ENCODE data around the gene VKORC1. TPM values are rescaled to one million over a fixed set of nuclear protein-coding genes. Genes with fewer than 3 reads are reported as not detected.

The VKORC1 gene
- total and polyA plus RNA-seq, 2 of the 8 experiments (the other 6 are each of a cell fraction or from before 2014, with no cell fraction given), result 84.1 to 483 TPM

- Histone ChIP-seq H3K36me3 (ENCODE audit: control insufficient read depth in 2 of 4, insufficient read depth in 4 of 4, low read length in 3 of 4) (peaks cover 5 to 31% (median 23%) of the 10 kb centered on the region in 4 experiments; a peak in 7 of 8 replicates), H3K23me2 (ENCODE audit: low read depth, low read length) (peaks cover 7% of the 10 kb centered on the region; the same call in 1 of the 2 replicates), H3K9ac (replicated peaks in 1 of 4; ENCODE audit: extremely low read depth in 1 of 4, low read depth in 3 of 4, low read length in 3 of 4) (peak overlapping the region; percentile 12 to 92 (median 82)), H3K23ac (ENCODE audit: insufficient read length) (no peak overlapping the region), H2AFZ (ENCODE audit: low read length) (no peak overlapping the region), H3K18ac (ENCODE audit: extremely low read depth, low read length) (no peak overlapping the region), H3K56ac (replicated peaks; ENCODE audit: insufficient read length, low read depth, low read length) (no peak overlapping the region), H2BK12ac (ENCODE audit: low read depth, low read length) (no peak overlapping the region), H3K4me1 (replicated peaks in 1 of 4; ENCODE audit: control insufficient read depth in 3 of 4, insufficient read depth in 4 of 4, low read length in 3 of 4) (peaks cover 0 to 1% (median 0%) of the 10 kb centered on the region in 4 experiments; a peak in 2 of 7 replicates), H3K79me1 (ENCODE audit: low read depth, low read length) (peaks cover 7% of the 10 kb centered on the region; the same call in 1 of the 2 replicates), H2BK120ac (replicated peaks; ENCODE audit: low read depth, low read length) (no peak overlapping the region), H3K27ac (ENCODE audit: low read depth, low read length) (peak overlapping the region; percentile 82), H3K4ac (replicated peaks; ENCODE audit: insufficient read length, low read depth, low read length) (peak overlapping the region; percentile 39), H4K5ac (ENCODE audit: insufficient read length, low read depth, low read length) (no peak overlapping the region), H3K9me3 (ENCODE audit: insufficient read depth in 2 of 2, low read depth in 1 of 2, low read length in 1 of 2) (no peaks in the 10 kb centered on the region), H2BK15ac (ENCODE audit: low read length) (no peak overlapping the region), H2BK20ac (ENCODE audit: low read length) (no peak overlapping the region), H4K8ac (ENCODE audit: extremely low read depth, insufficient read depth, low read length) (no peak overlapping the region), H4K20me1 (replicated peaks in 1 of 2; ENCODE audit: control insufficient read depth in 1 of 2, insufficient read depth in 2 of 2, low read length in 2 of 2) (peaks cover 2 to 25% of the 10 kb centered on the region in 2 experiments), H3K27me3 (replicated peaks in 1 of 4; ENCODE audit: control insufficient read depth in 3 of 4, extremely low read depth in 1 of 4, insufficient read depth in 3 of 4, low read length in 3 of 4) (no peaks in the 10 kb centered on the region), H3K4me2 (ENCODE audit: insufficient read depth in 1 of 2, low read depth in 2 of 2, low read length in 2 of 2) (peak overlapping the region; percentile 88 to 96), H2BK5ac (ENCODE audit: low read depth, low read length) (no peak overlapping the region), H3K14ac (ENCODE audit: insufficient read length) (no peak overlapping the region), H3K4me3 (ENCODE audit: extremely low read depth in 1 of 4, insufficient read depth in 2 of 4, low read depth in 3 of 4, low read length in 4 of 4) (peak overlapping the region; percentile 89 to 98 (median 90)), H2AK5ac (ENCODE audit: low read depth, low read length) (no peak overlapping the region), H4K91ac (replicated peaks; ENCODE audit: insufficient read length, low read length) (no peak overlapping the region), H3K79me2 (ENCODE audit: control insufficient read depth in 1 of 2, insufficient read depth in 2 of 2, low read length in 2 of 2) (peaks cover 13 to 58% of the 10 kb centered on the region in 2 experiments)
- POLR2A ChIA-PET (ENCODE audit: partially characterized antibody), result interaction anchor here (0.9 to 4.9 kb wide), 19 partner anchors 10 to 119 kb away, joined by 3 to 34 read pairs (median 4); partner anchors contain the start of genes FUS, HSD3B7, KAT8 and PRSS8
- 4% methylated on average over 7 of the region's 7 CpGs; no CpG with 5 or more reads in 1 of the 2 experiments for WGBS, 2 experiments (ENCODE audit: extremely low coverage in 1 of 2, insufficient coverage in 1 of 2, insufficient read length in 1 of 2, insufficient replicate concordance in 2 of 2, low coverage in 1 of 2, low lambda C conversion rate in 2 of 2, missing lambda C conversion rate in 1 of 2)
- CTCF ChIA-PET (ENCODE audit: partially characterized antibody), result interaction anchor here (1.4 to 2.6 kb wide), 3 partner anchors 21 to 90 kb away, joined by 3 to 17 read pairs (median 7); partner anchors contain the start of gene HSD3B7
- FAIRE-seq (no peak), DNase-seq (ENCODE audit: low read depth in 1 of 2, low spot score in 2 of 2) (no peak)
- TF ChIP-seq CTCF (IDR thresholded peaks at IDR 0.05; ENCODE audit: control extremely low read depth in 1 of 3, insufficient read depth in 1 of 3, low read depth in 1 of 3, low read length in 3 of 3) (peak in 1 of 3 experiments; percentile 20; a peak in 1 of 4 replicates), SUZ12 (IDR thresholded peaks at IDR 0.05; ENCODE audit: low read length) (no peak), SAP30 (IDR thresholded peaks at IDR 0.05; ENCODE audit: insufficient read depth, insufficient replicate concordance, low read length) (peak; percentile 44), POLR2AphosphoS5 (IDR thresholded peaks at IDR 0.05; ENCODE audit: low read depth, low read length) (peak; percentile 21; the same call in 1 of the 2 replicates)
Observed at GRCh38 chr16:31074814-31075183, 19.8 kb downstream of the VKORC1 start.
